GM12878 (cell line): Measurements from ENCODE around the gene MMP19.

Experiments used
- CREB1 ChIP-seq: IDR thresholded peaks from 2 replicates; pipeline ENCODE4 v1.6.1; 2012; ENCODE audit warnings: low read depth, mild to moderate bottlenecking, inconsistent platforms
- CTCF ChIP-seq, 3 experiments: IDR thresholded peaks in 2 of 3; conservative IDR thresholded peaks in 1 of 3; 2 replicates each; pipeline ENCODE4 v1.5.1; 2011; ENCODE audit warnings: low read depth in 3 of 3, low read length in 3 of 3, mild to moderate bottlenecking in 3 of 3, control low read depth in 2 of 3, moderate library complexity in 2 of 3, inconsistent platforms in 1 of 3, mixed read lengths in 1 of 3; ENCODE audit not compliant: control insufficient read depth in 2 of 3, insufficient read depth in 1 of 3; ENCODE audit errors: extremely low read depth in 1 of 3
- SRF ChIP-seq, 2 experiments: IDR thresholded peaks; 2 replicates each; pipeline ENCODE4 v1.6.1; 2011; ENCODE audit warnings: low read depth in 2 of 2, low read length in 2 of 2, mild to moderate bottlenecking in 1 of 2, moderate library complexity in 1 of 2
- TAF1 ChIP-seq: IDR thresholded peaks from 2 replicates; pipeline ENCODE4 v1.6.1; 2011; ENCODE audit warnings: mild to moderate bottlenecking, low read depth, low read length, borderline replicate concordance

GRCh38 chr12:55827806-55828205 is 14.9 kb downstream of the MMP19 start:
- TF ChIP-seq SRF (IDR thresholded peaks at IDR 0.05; ENCODE audit: low read depth in 2 of 2, low read length in 2 of 2) (no peak), CTCF (IDR thresholded peaks at IDR 0.05 in 2 of 3, conservative IDR thresholded peaks at IDR 0.05 in 1 of 3; ENCODE audit: control insufficient read depth in 2 of 3, extremely low read depth in 1 of 3, insufficient read depth in 1 of 3, low read depth in 3 of 3, low read length in 3 of 3) (no peak), CREB1 (no peak), TAF1 (no peak)
